PC-3 (cell line): ENCODE measurements around the gene PARP15.

Experiments used
- CTCF ChIP-seq: fragments of 300-600 bp; sonication (generic); conservative IDR thresholded peaks from 2 replicates; pipeline ENCODE4 v1.5.1; 2017; ENCODE audit warnings: antibody characterized with exemption, low read depth, mild to moderate bottlenecking, low read length
- EZH2 ChIP-seq: fragments of 300-600 bp; sonication (generic); IDR thresholded peaks from one replicate; pipeline ENCODE4 v1.6.1; 2017; ENCODE audit warnings: antibody characterized with exemption, mild to moderate bottlenecking, low read length; ENCODE audit not compliant: unreplicated experiment
- EZH2phosphoT487 ChIP-seq: fragments of 300-600 bp; sonication (generic); IDR thresholded peaks from 2 replicates; pipeline ENCODE4 v1.6.1; 2018; ENCODE audit warnings: mild to moderate bottlenecking, antibody characterized with exemption, low read length, borderline replicate concordance

GRCh38 chr3:122533931-122534334 is 43.5 kb upstream of the PARP15 start:
- TF ChIP-seq CTCF (no peak), EZH2 (no peak), EZH2phosphoT487 (no peak)
